Measurements from ENCODE around the gene SMPD4. TPM values are rescaled to one million over a fixed set of nuclear protein-coding genes. Genes with fewer than 3 reads are reported as not detected.
A peak's percentile ranks its signal among the peaks of the same experiment; 100 is the strongest.
"Not testable (repeated sequence)": the region's sequence is repeated elsewhere in the genome, so short reads cannot be mapped to it uniquely, and the experiment has no call there.

Gene SMPD4
- polyA plus RNA-seq, 4 donors: 23.8 to 46.7 (median 32.6) TPM

DNA sequence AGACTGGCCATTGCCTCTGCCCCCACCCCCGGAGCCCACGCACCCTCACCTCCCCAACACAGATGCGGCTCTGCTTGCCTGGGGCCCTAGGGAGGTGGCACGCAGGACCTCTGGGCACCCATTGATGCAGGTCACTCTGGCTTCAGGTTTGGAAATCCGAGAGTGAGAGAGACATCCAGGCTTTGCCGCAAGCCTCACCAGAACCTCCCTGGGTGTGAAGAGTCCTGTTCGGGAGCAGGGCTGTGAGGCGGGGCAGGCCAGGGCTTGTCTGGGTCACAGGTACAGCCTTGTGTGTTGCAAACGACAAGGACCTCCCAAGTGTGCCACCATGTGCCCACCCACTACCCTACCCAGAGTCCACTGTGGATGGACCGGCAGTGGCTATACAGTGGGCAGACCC is 44.9 kb downstream of the SMPD4 start:
- not testable (repeated sequence) for H3K36me3 ChIP-seq (ENCODE audit: control insufficient read depth in 3 of 3, insufficient read depth in 2 of 3, low read depth in 1 of 3, low read length in 3 of 3); FAIRE-seq; H3K4me3 ChIP-seq (ENCODE audit: low read depth in 1 of 3, low read length in 3 of 3); H3K4me1 ChIP-seq (ENCODE audit: control insufficient read depth in 3 of 3, insufficient read depth in 2 of 3, low read depth in 1 of 3, low read length in 2 of 3); H3K27ac ChIP-seq (ENCODE audit: low read depth in 1 of 3, low read length in 2 of 3); H3K9me3 ChIP-seq (ENCODE audit: control insufficient read depth in 2 of 2, insufficient read depth in 1 of 2, low read depth in 1 of 2, low read length in 1 of 2); H3K27me3 ChIP-seq (ENCODE audit: control insufficient read depth in 3 of 3, insufficient read depth in 3 of 3, low read length in 3 of 3); DNase-seq
- 88 to 92% (median 89%) methylated on average over 5 to 9 of the region's 10 CpGs for WGBS, 3 donors

GRCh38 chr2:130135692-130136541 is 45.5 kb downstream of the SMPD4 start:
- no peaks in the 10 kb centered on the region for H3K9me3 ChIP-seq (ENCODE audit: control insufficient read depth in 2 of 2, insufficient read depth in 1 of 2, low read depth in 1 of 2, low read length in 1 of 2)
- H3K27me3 ChIP-seq (ENCODE audit: control insufficient read depth in 3 of 3, insufficient read depth in 3 of 3, low read length in 3 of 3): no peaks in the 10 kb centered on the region
- no peaks in the 10 kb centered on the region for H3K36me3 ChIP-seq (ENCODE audit: control insufficient read depth in 3 of 3, insufficient read depth in 2 of 3, low read depth in 1 of 3, low read length in 3 of 3)
- no peak overlapping the region for H3K27ac ChIP-seq (ENCODE audit: low read depth in 1 of 3, low read length in 2 of 3)
- FAIRE-seq: no peak
- H3K4me3 ChIP-seq (ENCODE audit: low read depth in 1 of 3, low read length in 3 of 3): no peak overlapping the region
- no peak for DNase-seq
- H3K4me1 ChIP-seq (ENCODE audit: control insufficient read depth in 3 of 3, insufficient read depth in 2 of 3, low read depth in 1 of 3, low read length in 2 of 3): no peaks in the 10 kb centered on the region
- WGBS, 3 donors: 90 to 93% (median 92%) methylated on average over 11 to 15 of the region's 15 CpGs

- H3K9me3 ChIP-seq (ENCODE audit: control insufficient read depth in 2 of 2, insufficient read depth in 1 of 2, low read depth in 1 of 2, low read length in 1 of 2); DNase-seq; H3K36me3 ChIP-seq (ENCODE audit: control insufficient read depth in 3 of 3, insufficient read depth in 2 of 3, low read depth in 1 of 3, low read length in 3 of 3); H3K4me3 ChIP-seq (ENCODE audit: low read depth in 1 of 3, low read length in 3 of 3); H3K4me1 ChIP-seq (ENCODE audit: control insufficient read depth in 3 of 3, insufficient read depth in 2 of 3, low read depth in 1 of 3, low read length in 2 of 3); H3K27ac ChIP-seq (ENCODE audit: low read depth in 1 of 3, low read length in 2 of 3); H3K27me3 ChIP-seq (ENCODE audit: control insufficient read depth in 3 of 3, insufficient read depth in 3 of 3, low read length in 3 of 3); FAIRE-seq: not testable (repeated sequence)
- 88 to 92% (median 91%) methylated on average over 14 to 19 of the region's 29 CpGs for WGBS, 3 donors
Observed at GRCh38 chr2:130129120-130129829, 52.1 kb downstream of the SMPD4 start, which contains the start of gene POTEF. POTEF (minus strand) TSS chr2:130129222; CDS start chr2:130120515, 8,707 bp downstream.

DNA sequence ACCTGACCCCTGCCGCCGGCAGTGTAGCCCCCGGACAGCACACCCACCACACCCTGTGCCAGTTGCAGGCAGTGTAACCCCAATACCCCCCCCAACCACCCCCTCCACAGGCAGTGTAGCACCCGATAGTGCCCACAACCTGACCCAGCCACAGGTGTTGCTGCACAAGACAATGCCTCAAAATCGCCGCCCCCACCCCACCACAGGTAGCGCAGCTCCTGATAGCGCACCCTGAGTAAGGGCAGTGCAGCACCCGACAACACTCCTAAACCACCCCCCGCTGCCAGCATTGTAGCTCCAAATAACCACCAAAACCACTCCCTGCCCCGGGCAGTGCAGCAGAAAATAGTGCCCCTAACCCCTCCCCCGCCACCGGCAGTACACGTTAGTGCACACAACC is 52.9 kb downstream of the SMPD4 start:
- not testable (repeated sequence) for H3K9me3 ChIP-seq (ENCODE audit: control insufficient read depth in 2 of 2, insufficient read depth in 1 of 2, low read depth in 1 of 2, low read length in 1 of 2); H3K27me3 ChIP-seq (ENCODE audit: control insufficient read depth in 3 of 3, insufficient read depth in 3 of 3, low read length in 3 of 3); H3K4me1 ChIP-seq (ENCODE audit: control insufficient read depth in 3 of 3, insufficient read depth in 2 of 3, low read depth in 1 of 3, low read length in 2 of 3); FAIRE-seq; DNase-seq; H3K4me3 ChIP-seq (ENCODE audit: low read depth in 1 of 3, low read length in 3 of 3); H3K27ac ChIP-seq (ENCODE audit: low read depth in 1 of 3, low read length in 2 of 3); H3K36me3 ChIP-seq (ENCODE audit: control insufficient read depth in 3 of 3, insufficient read depth in 2 of 3, low read depth in 1 of 3, low read length in 3 of 3)
- 80 to 89% (median 88%) methylated on average over 10 to 14 of the region's 14 CpGs for WGBS, 3 donors

- H3K9me3 ChIP-seq (ENCODE audit: control insufficient read depth in 2 of 2, insufficient read depth in 1 of 2, low read depth in 1 of 2, low read length in 1 of 2); H3K4me3 ChIP-seq (ENCODE audit: low read depth in 1 of 3, low read length in 3 of 3); FAIRE-seq; H3K36me3 ChIP-seq (ENCODE audit: control insufficient read depth in 3 of 3, insufficient read depth in 2 of 3, low read depth in 1 of 3, low read length in 3 of 3); H3K4me1 ChIP-seq (ENCODE audit: control insufficient read depth in 3 of 3, insufficient read depth in 2 of 3, low read depth in 1 of 3, low read length in 2 of 3); H3K27ac ChIP-seq (ENCODE audit: low read depth in 1 of 3, low read length in 2 of 3); DNase-seq; H3K27me3 ChIP-seq (ENCODE audit: control insufficient read depth in 3 of 3, insufficient read depth in 3 of 3, low read length in 3 of 3): not testable (repeated sequence)
- 80% methylated on average over 3 of the region's 9 CpGs; no CpG with 5 or more reads in 2 of the 3 donors for WGBS, 3 donors
Observed at GRCh38 chr2:130127726-130128125, 53.7 kb downstream of the SMPD4 start.

DNA sequence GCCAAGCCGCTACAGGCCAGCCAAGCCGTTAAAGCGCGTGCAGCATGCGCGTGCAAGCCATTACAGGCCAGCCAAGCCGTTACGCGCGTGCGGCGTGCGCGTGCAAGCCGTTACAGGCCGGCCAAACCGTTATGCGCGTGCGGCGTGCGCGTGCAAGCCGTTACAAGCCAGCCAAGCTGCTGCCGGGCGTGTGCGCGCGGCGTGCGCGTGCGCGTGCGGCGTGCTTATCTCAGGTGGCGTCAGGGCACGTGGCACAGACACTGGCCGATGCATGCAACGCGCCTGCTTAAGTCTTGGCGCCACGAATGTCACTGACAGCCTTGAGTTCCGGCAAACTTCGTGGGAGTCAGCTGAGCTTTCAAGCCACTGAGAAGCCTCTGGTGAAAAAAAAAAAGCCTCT is 60.5 kb downstream of the SMPD4 start:
- not testable (repeated sequence) for H3K27ac ChIP-seq (ENCODE audit: low read depth in 1 of 3, low read length in 2 of 3); DNase-seq; H3K27me3 ChIP-seq (ENCODE audit: control insufficient read depth in 3 of 3, insufficient read depth in 3 of 3, low read length in 3 of 3); H3K36me3 ChIP-seq (ENCODE audit: control insufficient read depth in 3 of 3, insufficient read depth in 2 of 3, low read depth in 1 of 3, low read length in 3 of 3); H3K9me3 ChIP-seq (ENCODE audit: control insufficient read depth in 2 of 2, insufficient read depth in 1 of 2, low read depth in 1 of 2, low read length in 1 of 2); H3K4me3 ChIP-seq (ENCODE audit: low read depth in 1 of 3, low read length in 3 of 3); H3K4me1 ChIP-seq (ENCODE audit: control insufficient read depth in 3 of 3, insufficient read depth in 2 of 3, low read depth in 1 of 3, low read length in 2 of 3); FAIRE-seq
- WGBS, 3 donors: 93 to 94% (median 94%) methylated on average over 26 to 38 of the region's 45 CpGs

GRCh38 chr2:130102597-130103363 is 78.6 kb downstream of the SMPD4 start:
- not testable (repeated sequence) for H3K4me3 ChIP-seq (ENCODE audit: low read depth in 1 of 3, low read length in 3 of 3); H3K27me3 ChIP-seq (ENCODE audit: control insufficient read depth in 3 of 3, insufficient read depth in 3 of 3, low read length in 3 of 3); H3K27ac ChIP-seq (ENCODE audit: low read depth in 1 of 3, low read length in 2 of 3); H3K36me3 ChIP-seq (ENCODE audit: control insufficient read depth in 3 of 3, insufficient read depth in 2 of 3, low read depth in 1 of 3, low read length in 3 of 3); H3K9me3 ChIP-seq (ENCODE audit: control insufficient read depth in 2 of 2, insufficient read depth in 1 of 2, low read depth in 1 of 2, low read length in 1 of 2); FAIRE-seq; H3K4me1 ChIP-seq (ENCODE audit: control insufficient read depth in 3 of 3, insufficient read depth in 2 of 3, low read depth in 1 of 3, low read length in 2 of 3)
- 55 to 77% (median 69%) methylated on average over 5 to 8 of the region's 8 CpGs for WGBS, 3 donors
- DNase-seq: peak in 1 of 2 donors; percentile 0

All from small intestine (tissue), 7 donors.